Measurements from ENCODE around the gene IGSF9. TPM values are rescaled to one million over a fixed set of nuclear protein-coding genes. Genes with fewer than 3 reads are reported as not detected.

Gene IGSF9
- total and polyA plus RNA-seq, 4 donors: 0.50 to 4.9 (median 2.7) TPM

- WGBS (ENCODE audit: insufficient coverage): 91% methylated on average over 4 of the region's 4 CpGs
- H3K4me1 ChIP-seq (ENCODE audit: control insufficient read depth, insufficient read depth, low read length): peaks cover 15% of the 10 kb centered on the region
- DNase-seq (ENCODE audit: low read depth in 4 of 6, low spot score in 6 of 6): no peak
- no peak overlapping the region for H3K4me3 ChIP-seq (ENCODE audit: low read depth, low read length)
- H3K27me3 ChIP-seq (ENCODE audit: control insufficient read depth, insufficient read depth, low read length): peaks cover under 1% of the 10 kb centered on the region
- no peak overlapping the region for H3K27ac ChIP-seq (ENCODE audit: low read depth, low read length)
- no peaks in the 10 kb centered on the region for H3K36me3 ChIP-seq (ENCODE audit: control insufficient read depth, insufficient read depth, low read length)
- no peaks in the 10 kb centered on the region for H3K9me3 ChIP-seq (ENCODE audit: control insufficient read depth, insufficient read depth, low read length)
Observed at GRCh38 chr1:159949981-159950381, 4.6 kb upstream of the IGSF9 start.

GRCh38 chr1:159949123-159949522 is 3.7 kb upstream of the IGSF9 start:
- DNase-seq (ENCODE audit: low read depth in 4 of 6, low spot score in 6 of 6): no peak
- Histone ChIP-seq H3K36me3 (ENCODE audit: control insufficient read depth, insufficient read depth, low read length) (no peaks in the 10 kb centered on the region), H3K4me1 (ENCODE audit: control insufficient read depth, insufficient read depth, low read length) (peaks cover 20% of the 10 kb centered on the region), H3K9me3 (ENCODE audit: control insufficient read depth, insufficient read depth, low read length) (no peaks in the 10 kb centered on the region), H3K27me3 (ENCODE audit: control insufficient read depth, insufficient read depth, low read length) (peaks cover 7% of the 10 kb centered on the region), H3K4me3 (ENCODE audit: low read depth, low read length) (no peak overlapping the region), H3K27ac (ENCODE audit: low read depth, low read length) (no peak overlapping the region)
- WGBS (ENCODE audit: insufficient coverage): 89% methylated on average over 6 of the region's 6 CpGs

- H3K4me1 ChIP-seq (ENCODE audit: control insufficient read depth, insufficient read depth, low read length): peaks cover 22% of the 10 kb centered on the region
- no peaks in the 10 kb centered on the region for H3K9me3 ChIP-seq (ENCODE audit: control insufficient read depth, insufficient read depth, low read length)
- WGBS (ENCODE audit: insufficient coverage): 44% methylated on average over 1 of the region's 1 CpG
- H3K36me3 ChIP-seq (ENCODE audit: control insufficient read depth, insufficient read depth, low read length): no peaks in the 10 kb centered on the region
- no peak for DNase-seq (ENCODE audit: low read depth in 4 of 6, low spot score in 6 of 6)
- H3K27me3 ChIP-seq (ENCODE audit: control insufficient read depth, insufficient read depth, low read length): peaks cover 10% of the 10 kb centered on the region
- no peak overlapping the region for H3K4me3 ChIP-seq (ENCODE audit: low read depth, low read length)
- no peak overlapping the region for H3K27ac ChIP-seq (ENCODE audit: low read depth, low read length)
Observed at GRCh38 chr1:159947942-159948341, 2.5 kb upstream of the IGSF9 start.

- H3K9me3 ChIP-seq (ENCODE audit: control insufficient read depth, insufficient read depth, low read length): no peaks in the 10 kb centered on the region
- H3K4me1 ChIP-seq (ENCODE audit: control insufficient read depth, insufficient read depth, low read length): peaks cover 34% of the 10 kb centered on the region
- H3K27me3 ChIP-seq (ENCODE audit: control insufficient read depth, insufficient read depth, low read length): peaks cover 10% of the 10 kb centered on the region
- 52% methylated on average over 7 of the region's 9 CpGs for whole genome bisulfite sequencing (ENCODE audit: insufficient coverage)
- peak overlapping the region; percentile 39 for H3K4me3 ChIP-seq (ENCODE audit: low read depth, low read length)
- no peak for DNase-seq (ENCODE audit: low read depth in 4 of 6, low spot score in 6 of 6)
- no peak overlapping the region for H3K27ac ChIP-seq (ENCODE audit: low read depth, low read length)
- H3K36me3 ChIP-seq (ENCODE audit: control insufficient read depth, insufficient read depth, low read length): no peaks in the 10 kb centered on the region
Observed at GRCh38 chr1:159946242-159947187, 1.1 kb upstream of the IGSF9 start.

- Histone ChIP-seq H3K4me3 (ENCODE audit: low read depth, low read length) (peak overlapping the region; percentile 39), H3K4me1 (ENCODE audit: control insufficient read depth, insufficient read depth, low read length) (peaks cover 40% of the 10 kb centered on the region), H3K27ac (ENCODE audit: low read depth, low read length) (no peak overlapping the region), H3K9me3 (ENCODE audit: control insufficient read depth, insufficient read depth, low read length) (no peaks in the 10 kb centered on the region), H3K27me3 (ENCODE audit: control insufficient read depth, insufficient read depth, low read length) (peaks cover 10% of the 10 kb centered on the region), H3K36me3 (ENCODE audit: control insufficient read depth, insufficient read depth, low read length) (no peaks in the 10 kb centered on the region)
- WGBS (ENCODE audit: insufficient coverage): 10% methylated on average over 11 of the region's 11 CpGs
- peak in 1 of 6 donors; percentile 21 for DNase-seq (ENCODE audit: low read depth in 4 of 6, low spot score in 6 of 6)
Observed at GRCh38 chr1:159944623-159945455, 574 bp downstream of the IGSF9 start.

- DNase-seq (ENCODE audit: low read depth in 4 of 6, low spot score in 6 of 6): peak in 1 of 6 donors; percentile 43
- Histone ChIP-seq H3K4me1 (ENCODE audit: control insufficient read depth, insufficient read depth, low read length) (peaks cover 40% of the 10 kb centered on the region), H3K4me3 (ENCODE audit: low read depth, low read length) (no peak overlapping the region), H3K36me3 (ENCODE audit: control insufficient read depth, insufficient read depth, low read length) (no peaks in the 10 kb centered on the region), H3K27me3 (ENCODE audit: control insufficient read depth, insufficient read depth, low read length) (peaks cover 10% of the 10 kb centered on the region), H3K9me3 (ENCODE audit: control insufficient read depth, insufficient read depth, low read length) (no peaks in the 10 kb centered on the region), H3K27ac (ENCODE audit: low read depth, low read length) (no peak overlapping the region)
- WGBS (ENCODE audit: insufficient coverage): 76% methylated on average over 8 of the region's 9 CpGs
Observed at GRCh38 chr1:159943908-159944622, 1.3 kb downstream of the IGSF9 start.

GRCh38 chr1:159943278-159943640 is 2.2 kb downstream of the IGSF9 start:
- Histone ChIP-seq H3K36me3 (ENCODE audit: control insufficient read depth, insufficient read depth, low read length) (no peaks in the 10 kb centered on the region), H3K27ac (ENCODE audit: low read depth, low read length) (no peak overlapping the region), H3K27me3 (ENCODE audit: control insufficient read depth, insufficient read depth, low read length) (peaks cover 10% of the 10 kb centered on the region), H3K4me1 (ENCODE audit: control insufficient read depth, insufficient read depth, low read length) (peaks cover 40% of the 10 kb centered on the region), H3K9me3 (ENCODE audit: control insufficient read depth, insufficient read depth, low read length) (no peaks in the 10 kb centered on the region), H3K4me3 (ENCODE audit: low read depth, low read length) (no peak overlapping the region)
- 81% methylated on average over 3 of the region's 5 CpGs for WGBS (ENCODE audit: insufficient coverage)
- no peak for DNase-seq (ENCODE audit: low read depth in 4 of 6, low spot score in 6 of 6)

- peaks cover 10% of the 10 kb centered on the region for H3K27me3 ChIP-seq (ENCODE audit: control insufficient read depth, insufficient read depth, low read length)
- H3K36me3 ChIP-seq (ENCODE audit: control insufficient read depth, insufficient read depth, low read length): no peaks in the 10 kb centered on the region
- H3K27ac ChIP-seq (ENCODE audit: low read depth, low read length): no peak overlapping the region
- peak in 2 of 6 donors; percentile 50 to 65 for DNase-seq (ENCODE audit: low read depth in 4 of 6, low spot score in 6 of 6)
- WGBS (ENCODE audit: insufficient coverage): 66% methylated on average over 8 of the region's 15 CpGs
- no peak overlapping the region for H3K4me3 ChIP-seq (ENCODE audit: low read depth, low read length)
- no peaks in the 10 kb centered on the region for H3K9me3 ChIP-seq (ENCODE audit: control insufficient read depth, insufficient read depth, low read length)
- peaks cover 40% of the 10 kb centered on the region for H3K4me1 ChIP-seq (ENCODE audit: control insufficient read depth, insufficient read depth, low read length)
Observed at GRCh38 chr1:159942632-159943277, 2.7 kb downstream of the IGSF9 start.
